ENCODE results near the gene LHPP. TPM values are rescaled to one million over a fixed set of nuclear protein-coding genes. Genes with fewer than 3 reads are reported as not detected.

Gene LHPP
- polyA plus RNA-seq (ENCODE audit: low read depth in 6 of 6) = 10 to 100 TPM; 30.5 to 89.2 (median 55.6) TPM

GRCh38 chr10:124461642-124462347, at the start of gene LHPP:
LHPP (plus strand) TSS chr10:124461823; CDS start chr10:124461863, 40 bp downstream.
- peaks cover 7 to 15% (median 12%) of the 10 kb centered on the region in 3 donors for H3K27me3 Mint-ChIP-seq
- no peaks in the 10 kb centered on the region for H3K9me3 Mint-ChIP-seq
- peaks cover 27 to 41% (median 28%) of the 10 kb centered on the region in 3 donors for H3K4me1 Mint-ChIP-seq
- peak; percentile 81 for DNase-seq
- no peaks in the 10 kb centered on the region for H3K36me3 Mint-ChIP-seq
- H3K27ac Mint-ChIP-seq = peak within 1 kb of the TSS; percentile 55 to 97 (median 92)
- peak within 1 kb of the TSS; percentile 73 to 97 (median 92) for H3K4me3 Mint-ChIP-seq
- peak; percentile 94 to 96 for ATAC-seq (ENCODE audit: low read depth in 2 of 2)

- H3K9me3 Mint-ChIP-seq = no peaks in the 10 kb centered on the region
Measured at GRCh38 chr10:124414076-124414475, 47.5 kb upstream of the LHPP start.

GRCh38 chr10:124415210-124415609, 46.4 kb upstream of the LHPP start:
- H3K27ac Mint-ChIP-seq = no peak overlapping the region
- H3K4me3 Mint-ChIP-seq = peak overlapping the region in 1 of 8 donors; percentile 62
- peaks cover 0 to under 1% of the 10 kb centered on the region in 2 donors for H3K36me3 Mint-ChIP-seq
- ATAC-seq (ENCODE audit: low read depth in 2 of 2) (no peak), DNase-seq (no peak)
- H3K9me3 Mint-ChIP-seq = no peaks in the 10 kb centered on the region
- peaks cover 0 to 9% (median 0%) of the 10 kb centered on the region in 3 donors for H3K27me3 Mint-ChIP-seq
- peaks cover 4 to 22% (median 15%) of the 10 kb centered on the region in 3 donors for H3K4me1 Mint-ChIP-seq

More at GRCh38 chr10:124414076-124414475, 47.5 kb upstream of the LHPP start:
- Mint-ChIP-seq H3K27me3 (no peaks in the 10 kb centered on the region), H3K27ac (no peak overlapping the region), H3K36me3 (peaks cover 0 to 6% of the 10 kb centered on the region in 2 donors), H3K4me3 (no peak overlapping the region), H3K4me1 (peaks cover 0 to 24% (median 12%) of the 10 kb centered on the region in 3 donors)
- ATAC-seq (ENCODE audit: low read depth in 2 of 2) (no peak), DNase-seq (no peak)

- Mint-ChIP-seq H3K4me1 (peaks cover 4 to 22% (median 15%) of the 10 kb centered on the region in 3 donors), H3K4me3 (peak overlapping the region in 7 of 8 donors; percentile 1 to 82 (median 60)), H3K27ac (no peak overlapping the region), H3K36me3 (no peaks in the 10 kb centered on the region), H3K27me3 (peaks cover 2 to 12% (median 4%) of the 10 kb centered on the region in 3 donors), H3K9me3 (no peaks in the 10 kb centered on the region)
- DNase-seq (no peak), ATAC-seq (ENCODE audit: low read depth in 2 of 2) (no peak)
Measured at GRCh38 chr10:124416733-124417132, 44.9 kb upstream of the LHPP start.

GRCh38 chr10:124417895-124418725, 43.5 kb upstream of the LHPP start:
- peak; percentile 51 for DNase-seq
- peak; percentile 22 to 29 for ATAC-seq (ENCODE audit: low read depth in 2 of 2)
- Mint-ChIP-seq H3K9me3 (no peaks in the 10 kb centered on the region), H3K36me3 (no peaks in the 10 kb centered on the region), H3K27me3 (peaks cover 10 to 20% (median 10%) of the 10 kb centered on the region in 3 donors), H3K4me3 (peak overlapping the region; percentile 78 to 95 (median 84)), H3K27ac (peak overlapping the region in 5 of 6 donors; percentile 14 to 85 (median 52)), H3K4me1 (peaks cover 4 to 22% (median 15%) of the 10 kb centered on the region in 3 donors)

- peak within 1 kb of the TSS; percentile 67 to 95 (median 90) for H3K27ac Mint-ChIP-seq
- H3K36me3 Mint-ChIP-seq = no peaks in the 10 kb centered on the region
- peaks cover 4 to 22% (median 13%) of the 10 kb centered on the region in 3 donors for H3K4me1 Mint-ChIP-seq
- ATAC-seq (ENCODE audit: low read depth in 2 of 2) = peak; percentile 94 to 95
- peaks cover 12 to 27% (median 12%) of the 10 kb centered on the region in 3 donors for H3K27me3 Mint-ChIP-seq
- no peaks in the 10 kb centered on the region for H3K9me3 Mint-ChIP-seq
- peak within 1 kb of the TSS; percentile 78 to 95 (median 88) for H3K4me3 Mint-ChIP-seq
- peak; percentile 97 for DNase-seq
Measured at GRCh38 chr10:124418726-124419501, 42.7 kb upstream of the LHPP start, which contains the start of gene OAT. OAT (minus strand) TSS chr10:124418923; CDS start chr10:124412171, 6,752 bp downstream.

GRCh38 chr10:124419635-124420034, 42.0 kb upstream of the LHPP start:
- ATAC-seq (ENCODE audit: low read depth in 2 of 2) (no peak), DNase-seq (no peak)
- H3K9me3 Mint-ChIP-seq = no peaks in the 10 kb centered on the region
- peaks cover 18 to 34% (median 19%) of the 10 kb centered on the region in 3 donors for H3K27me3 Mint-ChIP-seq
- peak overlapping the region in 4 of 6 donors; percentile 42 to 90 (median 58) for H3K27ac Mint-ChIP-seq
- peak overlapping the region; percentile 78 to 95 (median 87) for H3K4me3 Mint-ChIP-seq
- H3K4me1 Mint-ChIP-seq = peaks cover 4 to 22% (median 13%) of the 10 kb centered on the region in 3 donors
- H3K36me3 Mint-ChIP-seq = peaks cover 0 to 4% of the 10 kb centered on the region in 2 donors

- Mint-ChIP-seq H3K27me3 (peaks cover 18 to 35% (median 19%) of the 10 kb centered on the region in 3 donors), H3K27ac (peak overlapping the region in 1 of 6 donors; percentile 26), H3K36me3 (peaks cover 0 to 4% of the 10 kb centered on the region in 2 donors), H3K4me3 (peak overlapping the region in 2 of 8 donors; percentile 17 to 50), H3K9me3 (no peaks in the 10 kb centered on the region), H3K4me1 (peaks cover 4 to 22% (median 11%) of the 10 kb centered on the region in 3 donors)
- DNase-seq (no peak), ATAC-seq (ENCODE audit: low read depth in 2 of 2) (no peak)
Measured at GRCh38 chr10:124420254-124420653, 41.4 kb upstream of the LHPP start.

- peaks cover 0 to 4% of the 10 kb centered on the region in 2 donors for H3K36me3 Mint-ChIP-seq
Measured at GRCh38 chr10:124422742-124423141, 38.9 kb upstream of the LHPP start.

GRCh38 chr10:124423813-124424212, 37.8 kb upstream of the LHPP start:
- Mint-ChIP-seq H3K4me3 (no peak overlapping the region), H3K36me3 (peaks cover 0 to 4% of the 10 kb centered on the region in 2 donors), H3K9me3 (no peaks in the 10 kb centered on the region), H3K4me1 (peaks cover 3 to 7% (median 4%) of the 10 kb centered on the region in 3 donors), H3K27ac (no peak overlapping the region), H3K27me3 (peaks cover 30 to 62% (median 32%) of the 10 kb centered on the region in 3 donors)
- ATAC-seq (ENCODE audit: low read depth in 2 of 2) = no peak
- DNase-seq = no peak

More at GRCh38 chr10:124422742-124423141, 38.9 kb upstream of the LHPP start:
- H3K4me1 Mint-ChIP-seq = peaks cover 4 to 13% (median 6%) of the 10 kb centered on the region in 3 donors
- ATAC-seq (ENCODE audit: low read depth in 2 of 2) = no peak
- H3K27ac Mint-ChIP-seq = no peak overlapping the region
- no peak for DNase-seq
- H3K27me3 Mint-ChIP-seq = peaks cover 21 to 51% (median 32%) of the 10 kb centered on the region in 3 donors
- H3K4me3 Mint-ChIP-seq = no peak overlapping the region
- H3K9me3 Mint-ChIP-seq = no peaks in the 10 kb centered on the region

GRCh38 chr10:124425227-124425962, 36.2 kb upstream of the LHPP start:
- ATAC-seq (ENCODE audit: low read depth in 2 of 2) = no peak
- Mint-ChIP-seq H3K4me3 (no peak overlapping the region), H3K27ac (no peak overlapping the region), H3K9me3 (no peaks in the 10 kb centered on the region), H3K4me1 (no peaks in the 10 kb centered on the region), H3K27me3 (peaks cover 35 to 63% (median 41%) of the 10 kb centered on the region in 3 donors), H3K36me3 (peaks cover 0 to 4% of the 10 kb centered on the region in 2 donors)
- DNase-seq = no peak

GRCh38 chr10:124428207-124428777, 33.3 kb upstream of the LHPP start:
- no peaks in the 10 kb centered on the region for H3K9me3 Mint-ChIP-seq
- ATAC-seq (ENCODE audit: low read depth in 2 of 2) = no peak
- DNase-seq = no peak
- H3K27me3 Mint-ChIP-seq = peaks cover 31 to 58% (median 37%) of the 10 kb centered on the region in 3 donors
- H3K4me1 Mint-ChIP-seq = no peaks in the 10 kb centered on the region
- H3K27ac Mint-ChIP-seq = no peak overlapping the region
- no peak overlapping the region for H3K4me3 Mint-ChIP-seq
- H3K36me3 Mint-ChIP-seq = peaks cover 0 to 4% of the 10 kb centered on the region in 2 donors
